Endothelial cell of umbilical vein (primary cell): ENCODE measurements around the gene C12orf42. TPM values are rescaled to one million over a fixed set of nuclear protein-coding genes. Genes with fewer than 3 reads are reported as not detected.

Source experiments
- BruUV-seq: library from RNA; stranded (reverse); fragments of 400-500 nt; replicated peaks from 2 replicates; lab custom pipeline; 2021; lab: Mats Ljungman, UMichigan
- CTCF ChIA-PET: fragments of 300-600, 350-600 bp; sonication (Branson Sonifier 250); formaldehyde crosslinking; loops from one replicate; lab custom pipeline; 2021; ENCODE audit warnings: antibody characterized with exemption, inconsistent platforms; lab: Charles Lee
- POLR2A ChIA-PET: fragments of 300-600, 350-600 bp; sonication (Branson Sonifier 250); formaldehyde crosslinking; loops from one replicate; lab custom pipeline; 2021; ENCODE audit warnings: antibody characterized with exemption, inconsistent platforms; lab: Charles Lee
- DNase-seq: peaks from one replicate; pipeline ENCODE4 v3.0.0-alpha.2; 2011; ENCODE audit warnings: low read depth, low spot score
- FAIRE-seq: peaks from 2 replicates; lab custom pipeline; 2011; peaks lifted over from hg19 to GRCh38; lab: Jason Lieb, UNC
- H2AFZ ChIP-seq: 2 replicates; pipeline ENCODE4 v1.6.0; 2012; ENCODE audit warnings: low read depth, low read length, control low read depth, inconsistent platforms
- H3K27ac ChIP-seq: 2 replicates; pipeline ENCODE4 v1.5.1; 2011; ENCODE audit warnings: low read depth, mild to moderate bottlenecking, control low read depth, low read length, moderate library complexity; ENCODE audit not compliant: insufficient read depth
- H3K27me3 ChIP-seq, 2 experiments: 2 replicates each; pipeline versions ENCODE4 v1.6.0 to v1.6.1; 2011; ENCODE audit warnings: low read length in 2 of 2, mixed read lengths in 1 of 2; ENCODE audit not compliant: control insufficient read depth in 2 of 2, insufficient read depth in 2 of 2
- H3K36me3 ChIP-seq, 2 experiments: 2 replicates in 1 of 2; 3 replicates in 1 of 2; pipeline ENCODE4 v1.5.1; 2011; ENCODE audit warnings: low read length in 2 of 2, mild to moderate bottlenecking in 1 of 2, moderate library complexity in 1 of 2; ENCODE audit not compliant: control insufficient read depth in 2 of 2, insufficient read depth in 2 of 2; ENCODE audit errors: extremely low read depth in 1 of 2
- H3K4me1 ChIP-seq: 3 replicates; pipeline ENCODE4 v1.5.1; 2011; ENCODE audit warnings: mild to moderate bottlenecking, low read length; ENCODE audit not compliant: control insufficient read depth, insufficient read depth; ENCODE audit errors: extremely low read depth
- H3K4me2 ChIP-seq: 2 replicates; pipeline ENCODE4 v1.6.1; 2011; ENCODE audit warnings: low read length, control low read depth, mixed read lengths; ENCODE audit not compliant: insufficient read depth
- H3K4me3 ChIP-seq, 3 experiments: fragments of 200-600 bp in 1 of 3; sonication (generic), shearing (Covaris generic) in 1 of 3; replicated peaks in 1 of 3; 2 replicates each; pipeline ENCODE4 v1.5.1; 2011 to 2016; ENCODE audit warnings: control low read depth in 3 of 3, low read length in 3 of 3, mild to moderate bottlenecking in 2 of 3, inconsistent platforms in 1 of 3, low read depth in 1 of 3, moderate library complexity in 1 of 3; ENCODE audit not compliant: insufficient read depth in 1 of 3
- H3K79me2 ChIP-seq: 2 replicates; pipeline ENCODE4 v1.6.0; 2012; ENCODE audit warnings: low read length, inconsistent platforms; ENCODE audit not compliant: control insufficient read depth, insufficient read depth
- H3K9ac ChIP-seq: replicated peaks from 2 replicates; pipeline ENCODE3; 2011; ENCODE audit warnings: low read length, control low read depth; ENCODE audit not compliant: insufficient read depth; ENCODE audit errors: extremely low read depth
- H3K9me1 ChIP-seq: replicated peaks from 3 replicates; pipeline ENCODE4 v1.6.0; 2011; ENCODE audit warnings: mild to moderate bottlenecking, low read length; ENCODE audit not compliant: control insufficient read depth, insufficient read depth; ENCODE audit errors: extremely low read depth
- H3K9me3 ChIP-seq: replicated peaks from 2 replicates; pipeline ENCODE4 v1.5.1; 2012; ENCODE audit warnings: low read length, inconsistent platforms; ENCODE audit not compliant: control insufficient read depth, insufficient read depth
- H4K20me1 ChIP-seq: replicated peaks from 2 replicates; pipeline ENCODE3; 2011; ENCODE audit warnings: mild to moderate bottlenecking, low read length; ENCODE audit not compliant: control insufficient read depth, insufficient read depth; ENCODE audit errors: extremely low read depth
- EZH2 ChIP-seq: IDR thresholded peaks from 2 replicates; pipeline ENCODE4 v1.6.1; 2012; ENCODE audit warnings: borderline replicate concordance, low read depth, mild to moderate bottlenecking, moderate library complexity, low read length, inconsistent platforms; ENCODE audit not compliant: severe bottlenecking
- FOS ChIP-seq: IDR thresholded peaks from 2 replicates; pipeline ENCODE4 v1.6.1; 2011; ENCODE audit warnings: mild to moderate bottlenecking, low read length, moderate library complexity, borderline replicate concordance; ENCODE audit not compliant: insufficient read depth
- GATA2 ChIP-seq: IDR thresholded peaks from 2 replicates; pipeline ENCODE4 v1.7.0; 2011; ENCODE audit warnings: low read depth, mild to moderate bottlenecking, moderate library complexity, mixed read lengths, low read length; ENCODE audit not compliant: insufficient read length, insufficient read depth
- JUN ChIP-seq: IDR thresholded peaks from 2 replicates; pipeline ENCODE4 v1.6.1; 2011; ENCODE audit warnings: borderline replicate concordance, low read depth; ENCODE audit not compliant: insufficient read length, insufficient read depth
- MYC ChIP-seq: IDR thresholded peaks from one replicate; pipeline ENCODE4 v1.6.1; 2011; ENCODE audit warnings: mild to moderate bottlenecking, low read depth, low read length
- POLR2A ChIP-seq: IDR thresholded peaks from 2 replicates; pipeline ENCODE4 v1.6.1; 2012; ENCODE audit warnings: low read depth, mild to moderate bottlenecking, control low read depth, low read length
- POLR2AphosphoS5 ChIP-seq: IDR thresholded peaks from 2 replicates; pipeline ENCODE4 v1.6.1; 2012; ENCODE audit warnings: low read depth, mild to moderate bottlenecking, control low read depth, low read length, moderate library complexity; ENCODE audit not compliant: insufficient read depth
- dilution Hi-C: fragments of 300-500 bp; cut with MboI; formaldehyde crosslinking; loops from one replicate; pipeline ENCODE4 v1.15.0; 2019; ENCODE audit warnings: low sequenced_read_pairs; ENCODE audit not compliant: extremely low pct_ligation_motif_present
- intact Hi-C: fragments of 100-400 bp; cut with micrococcal nuclease; formaldehyde crosslinking; loops from one replicate; pipeline ENCODE4 v1.10.0; 2022
- polyA plus RNA-seq, 4 experiments: library from polyadenylated mRNA; depleted of rRNA in 3 of 4; stranded (reverse) in 3 of 4; unstranded in 1 of 4; fragments of >200 nt; gene quantifications; 2 replicates each; pipeline versions ENCODE4 v1.2.1 to v1.2.3, GENCODE V29; 2011 to 2012; ENCODE audit warnings: missing spikeins in 1 of 4
- total RNA-seq: library from RNA; stranded (reverse); gene quantifications from 2 replicates; pipeline ENCODE4 v1.2.3, GENCODE V29; 2021
- TF ChIP-seq, protein P1 (sequence below): IDR thresholded peaks from 2 replicates; pipeline ENCODE4 v1.6.1; 2011; ENCODE audit not compliant: insufficient read depth, insufficient read length
- TF ChIP-seq, protein P2 (sequence below), 2 donors: IDR thresholded peaks; 1 replicate in 1 of 2; 2 replicates in 1 of 2; pipeline ENCODE4 v1.5.1; 2011; ENCODE audit warnings: low read length in 2 of 2, mild to moderate bottlenecking in 2 of 2, moderate library complexity in 2 of 2, control low read depth in 1 of 2, inconsistent platforms in 1 of 2, low read depth in 1 of 2; ENCODE audit not compliant: insufficient read depth in 1 of 2; ENCODE audit errors: extremely low read depth in 1 of 2

C12orf42 gene
- total and polyA plus RNA-seq, 2 donors (not counting 3 experiments of a cell fraction or from before 2014, with no cell fraction given): not detected

DNA sequence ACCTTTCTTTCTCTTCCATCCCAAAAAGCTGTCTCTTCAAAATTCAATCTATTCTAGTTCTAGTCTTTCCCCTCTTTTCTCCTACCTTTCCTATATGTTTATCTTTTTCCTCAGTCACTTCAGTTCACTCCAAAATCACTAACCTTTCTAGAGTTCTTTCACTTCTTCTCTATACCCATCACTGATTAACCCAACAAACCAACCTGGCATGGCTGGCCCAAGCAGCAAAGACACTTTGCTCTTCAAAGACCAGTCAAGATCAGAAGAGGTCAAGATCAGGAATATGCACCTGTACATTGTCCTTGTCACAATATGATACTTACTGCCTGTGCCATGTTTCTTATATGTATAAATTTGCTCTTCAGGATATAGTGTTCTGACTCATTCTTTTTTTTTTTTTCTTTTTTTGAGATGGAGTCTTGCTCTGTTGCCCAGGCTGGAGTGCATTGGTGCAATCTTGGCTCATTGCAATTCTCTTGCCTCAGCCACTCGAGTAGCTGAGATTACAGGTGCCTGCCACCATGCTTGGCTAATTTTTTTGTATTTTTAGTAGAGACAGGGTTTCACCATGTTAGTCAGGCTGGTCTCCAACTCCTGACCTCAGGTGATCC, 112.9 kb downstream of the C12orf42 start:
- FAIRE-seq (no peak), DNase-seq (no peak)
- no peak overlapping the region for H3K9ac ChIP-seq
- H3K4me1 ChIP-seq: no peaks in the 10 kb centered on the region
- no peak overlapping the region for H3K4me3 ChIP-seq
- TF ChIP-seq JUN: no peak
- no peak for TF ChIP-seq EZH2
- TF ChIP-seq MYC: no peak
- TF ChIP-seq, protein P1, sequence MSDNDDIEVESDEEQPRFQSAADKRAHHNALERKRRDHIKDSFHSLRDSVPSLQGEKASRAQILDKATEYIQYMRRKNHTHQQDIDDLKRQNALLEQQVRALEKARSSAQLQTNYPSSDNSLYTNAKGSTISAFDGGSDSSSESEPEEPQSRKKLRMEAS: no peak
- no peak for TF ChIP-seq FOS
- TF ChIP-seq POLR2A: no peak
- TF ChIP-seq POLR2AphosphoS5: no peak
- ChIA-PET CTCF (no interaction called here), POLR2A (no interaction called here)
- dilution Hi-C loops (no loop called here), intact Hi-C loops (loop anchor here (5.0 kb wide), 1 partner anchor 151 kb away; no protein-coding TSS in a partner anchor)
- no peak overlapping the region for H3K4me2 ChIP-seq
- no TSS peak for BruUV-seq
- peaks cover 8% of the 10 kb centered on the region for H3K9me3 ChIP-seq
- no peaks in the 10 kb centered on the region for H3K9me1 ChIP-seq
- no peaks in the 10 kb centered on the region for H3K79me2 ChIP-seq
- H3K27ac ChIP-seq: no peak overlapping the region
- no peaks in the 10 kb centered on the region for H3K36me3 ChIP-seq
- H3K27me3 ChIP-seq: no peaks in the 10 kb centered on the region
- no peak overlapping the region for H2AFZ ChIP-seq
- H4K20me1 ChIP-seq: no peaks in the 10 kb centered on the region

DNA sequence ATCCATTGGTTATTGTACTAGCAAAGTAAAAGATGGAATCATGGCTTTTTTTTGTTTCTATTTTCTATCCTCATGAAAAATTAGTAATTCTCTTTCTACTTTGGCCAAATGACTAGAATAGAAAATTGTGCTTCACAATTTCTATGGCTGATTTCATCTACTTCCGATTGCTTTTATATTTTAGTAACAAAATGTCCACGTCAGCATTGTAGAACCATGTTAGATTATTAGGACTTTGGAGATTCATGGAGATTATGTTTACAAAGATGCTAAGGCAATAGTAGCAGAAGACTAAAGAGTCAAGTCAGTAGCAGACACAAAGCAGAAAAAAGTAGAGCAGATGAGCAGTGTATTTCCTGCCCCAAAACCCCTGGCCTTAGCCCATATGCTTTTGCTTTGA, 113.6 kb downstream of the C12orf42 start:
- no peak for FAIRE-seq
- BruUV-seq: no TSS peak
- Histone ChIP-seq H3K27ac (no peak overlapping the region), H2AFZ (no peak overlapping the region), H4K20me1 (no peaks in the 10 kb centered on the region), H3K9ac (no peak overlapping the region), H3K9me1 (no peaks in the 10 kb centered on the region), H3K9me3 (peaks cover 8% of the 10 kb centered on the region), H3K27me3 (no peaks in the 10 kb centered on the region), H3K4me3 (no peak overlapping the region), H3K36me3 (no peaks in the 10 kb centered on the region), H3K4me1 (no peaks in the 10 kb centered on the region), H3K4me2 (no peak overlapping the region), H3K79me2 (no peaks in the 10 kb centered on the region)
- DNase-seq: no peak
- dilution Hi-C loops (no loop called here), intact Hi-C loops (loop anchor here (5.0 kb wide), 1 partner anchor 150 kb away; no protein-coding TSS in a partner anchor)
- CTCF ChIA-PET: no interaction called here
- TF ChIP-seq, protein P1: no peak
- TF ChIP-seq FOS: no peak
- TF ChIP-seq POLR2AphosphoS5: no peak
- no peak for TF ChIP-seq POLR2A
- no peak for TF ChIP-seq JUN
- TF ChIP-seq GATA2: no peak
- TF ChIP-seq MYC: no peak
- no peak for TF ChIP-seq EZH2
- TF ChIP-seq, protein P2, sequence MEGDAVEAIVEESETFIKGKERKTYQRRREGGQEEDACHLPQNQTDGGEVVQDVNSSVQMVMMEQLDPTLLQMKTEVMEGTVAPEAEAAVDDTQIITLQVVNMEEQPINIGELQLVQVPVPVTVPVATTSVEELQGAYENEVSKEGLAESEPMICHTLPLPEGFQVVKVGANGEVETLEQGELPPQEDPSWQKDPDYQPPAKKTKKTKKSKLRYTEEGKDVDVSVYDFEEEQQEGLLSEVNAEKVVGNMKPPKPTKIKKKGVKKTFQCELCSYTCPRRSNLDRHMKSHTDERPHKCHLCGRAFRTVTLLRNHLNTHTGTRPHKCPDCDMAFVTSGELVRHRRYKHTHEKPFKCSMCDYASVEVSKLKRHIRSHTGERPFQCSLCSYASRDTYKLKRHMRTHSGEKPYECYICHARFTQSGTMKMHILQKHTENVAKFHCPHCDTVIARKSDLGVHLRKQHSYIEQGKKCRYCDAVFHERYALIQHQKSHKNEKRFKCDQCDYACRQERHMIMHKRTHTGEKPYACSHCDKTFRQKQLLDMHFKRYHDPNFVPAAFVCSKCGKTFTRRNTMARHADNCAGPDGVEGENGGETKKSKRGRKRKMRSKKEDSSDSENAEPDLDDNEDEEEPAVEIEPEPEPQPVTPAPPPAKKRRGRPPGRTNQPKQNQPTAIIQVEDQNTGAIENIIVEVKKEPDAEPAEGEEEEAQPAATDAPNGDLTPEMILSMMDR (IDR thresholded peaks at IDR 0.05; ENCODE audit: extremely low read depth in 1 of 2, insufficient read depth in 1 of 2, low read depth in 1 of 2, low read length in 2 of 2): no peak
- POLR2A ChIA-PET: no interaction called here
